GM18498 (cell line): Measurements from ENCODE around the gene TBC1D5.
A peak's percentile ranks its signal among the peaks of the same experiment; 100 is the strongest.

Source experiments
- ATAC-seq: cut with Tn5 transposase; IDR thresholded peaks from one replicate; pipeline ENCODE4 v1.9.1; 2021; ENCODE audit warnings: mild to moderate bottlenecking, moderate library complexity; ENCODE audit not compliant: unreplicated experiment

The TBC1D5 gene

GRCh38 chr3:17258823-17259436 lies 483.5 kb downstream of the TBC1D5 start:
- no peak for ATAC-seq

DNA sequence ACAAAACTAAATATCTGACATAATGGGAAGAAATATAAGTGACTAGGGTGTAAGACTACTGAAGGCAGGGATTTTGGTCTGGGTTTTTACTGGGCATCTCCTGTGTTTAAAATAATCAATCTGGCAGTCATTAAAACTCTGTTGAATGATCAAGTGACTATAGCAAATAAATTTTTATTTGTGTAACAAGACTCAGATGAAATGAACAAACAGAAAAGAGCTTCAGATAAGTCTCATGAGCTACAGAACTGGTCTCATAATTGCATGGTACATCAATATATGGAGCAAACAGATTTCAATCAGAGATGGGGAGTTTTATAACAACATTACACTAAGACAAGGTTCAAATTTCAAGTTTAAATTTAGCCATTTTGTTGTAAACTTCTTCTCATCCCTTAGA lies 485.2 kb downstream of the TBC1D5 start:
- no peak for ATAC-seq

- no peak for ATAC-seq
These were observed 498.8 kb downstream of the TBC1D5 start for GRCh38 chr3:17243621-17244020.

DNA sequence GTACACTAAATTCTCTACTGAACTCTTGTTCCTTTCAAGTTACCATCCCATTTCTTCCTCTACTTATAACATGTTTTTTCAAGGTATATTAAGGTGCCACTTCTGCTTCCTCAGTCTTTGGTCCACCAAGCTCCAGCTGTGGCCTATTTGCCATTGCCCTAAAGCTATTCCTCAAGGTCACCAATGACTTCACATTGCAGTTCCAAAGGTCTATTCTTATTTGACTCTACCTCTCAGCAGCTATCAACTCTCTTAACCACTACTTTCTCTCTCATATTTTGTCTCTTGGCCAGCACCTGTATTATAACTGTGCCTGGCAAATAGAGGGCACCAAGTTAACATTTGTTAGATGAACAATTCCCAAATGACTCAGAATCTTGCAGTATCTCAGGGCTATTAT lies 503.0 kb downstream of the TBC1D5 start:
- no peak for ATAC-seq

DNA sequence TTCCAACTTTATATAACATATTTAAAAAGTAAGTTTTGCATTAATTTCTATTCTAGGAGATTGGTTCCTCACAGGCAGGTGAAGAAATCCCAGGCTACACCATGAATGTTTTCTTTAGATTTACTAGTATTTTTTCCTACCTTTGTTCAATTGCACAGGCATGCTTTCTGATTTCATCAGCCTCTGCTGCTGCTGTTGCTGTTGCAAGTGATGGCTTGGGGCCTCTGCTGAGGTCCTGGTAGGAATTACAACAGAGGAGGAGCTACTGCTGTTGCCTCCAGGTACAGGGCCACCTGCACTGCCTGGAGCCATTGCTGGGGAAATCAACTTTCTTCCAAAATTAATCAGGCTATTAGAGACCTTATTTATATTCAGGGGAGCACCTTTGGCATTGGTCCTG lies 504.4 kb downstream of the TBC1D5 start:
- no peak for ATAC-seq

DNA sequence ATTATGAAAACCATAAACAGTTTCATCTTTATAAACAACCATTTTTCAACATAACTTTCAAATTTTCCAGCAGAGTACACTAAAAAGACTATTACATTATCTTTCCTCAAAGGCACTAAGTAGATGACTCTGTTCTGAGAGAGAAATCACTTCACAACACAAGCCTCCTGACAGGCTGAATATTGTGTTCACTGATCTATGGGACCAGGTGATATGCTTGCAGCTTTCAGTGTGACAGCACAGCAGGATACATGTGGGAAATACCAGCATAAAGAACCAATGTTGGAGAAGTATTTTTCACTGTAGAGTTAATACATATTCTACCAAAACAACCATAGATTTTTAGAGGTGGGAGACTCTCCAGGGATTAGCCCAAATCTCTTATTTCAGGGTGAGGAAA lies 507.1 kb downstream of the TBC1D5 start:
- no peak for ATAC-seq

DNA sequence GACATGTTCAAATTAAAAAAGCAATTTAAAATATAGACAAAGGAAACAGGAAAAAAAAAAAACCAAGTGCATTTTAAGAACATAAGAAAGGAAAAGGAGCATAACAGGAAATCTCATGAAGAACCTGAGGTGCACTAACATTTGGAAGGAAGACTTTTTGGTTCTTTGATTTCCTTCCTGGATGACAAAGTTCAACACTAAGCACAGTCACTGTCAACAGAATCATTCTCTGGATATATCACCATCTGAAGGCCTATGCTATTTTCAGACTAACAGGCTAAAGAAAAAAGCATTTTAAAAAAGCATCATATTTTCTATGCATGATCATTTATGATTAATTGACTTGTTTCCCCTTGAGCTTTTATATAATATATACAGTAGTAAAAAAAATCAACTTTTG lies 508.0 kb downstream of the TBC1D5 start:
- no peak for ATAC-seq

- ATAC-seq = peak; percentile 86
These were observed 509.0 kb downstream of the TBC1D5 start for GRCh38 chr3:17233398-17233800.

GRCh38 chr3:17232442-17232841 lies 510.0 kb downstream of the TBC1D5 start:
- ATAC-seq = no peak

GRCh38 chr3:17231537-17232261 lies 510.7 kb downstream of the TBC1D5 start:
- ATAC-seq = no peak

GRCh38 chr3:17227472-17227871 lies 515.0 kb downstream of the TBC1D5 start:
- no peak for ATAC-seq

GRCh38 chr3:17221529-17221928 lies 520.9 kb downstream of the TBC1D5 start:
- no peak for ATAC-seq

GRCh38 chr3:17219593-17219992 lies 522.8 kb downstream of the TBC1D5 start:
- ATAC-seq = no peak

GRCh38 chr3:17218587-17218986 lies 523.8 kb downstream of the TBC1D5 start:
- no peak for ATAC-seq

- ATAC-seq = no peak
These were observed 524.8 kb downstream of the TBC1D5 start for GRCh38 chr3:17217588-17217987.

DNA sequence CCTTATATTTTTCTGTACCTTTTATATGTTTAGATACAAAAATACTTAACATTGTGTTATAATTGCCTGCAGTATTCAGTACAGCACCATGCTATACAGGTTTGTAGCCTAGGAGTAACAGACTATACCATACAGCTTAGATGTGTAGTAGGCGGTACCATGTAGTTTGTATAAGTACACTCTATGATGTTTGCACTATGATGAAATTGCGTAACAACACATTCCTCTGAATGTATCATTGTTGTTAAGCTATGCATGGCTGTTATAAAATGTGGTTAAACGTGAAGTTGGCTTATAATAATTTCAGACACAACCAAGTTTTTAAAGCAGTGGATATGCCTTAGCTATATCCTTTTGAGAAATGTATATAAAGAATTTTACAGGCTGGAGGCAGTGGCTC lies 529.3 kb downstream of the TBC1D5 start:
- ATAC-seq = no peak

DNA sequence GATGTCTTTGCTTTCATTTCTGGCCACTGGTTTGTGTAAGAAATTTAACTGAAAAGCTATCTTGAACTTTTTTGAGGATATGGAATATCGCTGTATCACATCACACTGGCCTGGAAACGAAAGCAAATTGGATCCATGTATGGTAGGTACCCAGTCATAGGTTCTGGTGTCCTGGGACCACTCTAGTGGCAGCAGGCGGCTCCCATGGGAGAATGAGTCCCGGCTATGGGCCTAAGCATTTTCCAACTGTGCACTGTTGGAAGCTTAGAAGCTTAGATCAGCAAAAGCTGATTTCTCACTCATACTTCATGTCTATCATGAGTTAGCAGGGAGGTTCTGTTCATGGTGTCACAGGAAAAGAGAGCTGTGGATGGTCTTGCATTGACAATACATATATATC lies 534.5 kb downstream of the TBC1D5 start:
- no peak for ATAC-seq

GRCh38 chr3:17207019-17207418 lies 535.4 kb downstream of the TBC1D5 start:
- no peak for ATAC-seq

GRCh38 chr3:17204049-17204650 lies 538.3 kb downstream of the TBC1D5 start:
- ATAC-seq = no peak

- ATAC-seq = no peak
These were observed 540.9 kb downstream of the TBC1D5 start for GRCh38 chr3:17201538-17201937.

GRCh38 chr3:17195856-17196604 lies 546.4 kb downstream of the TBC1D5 start:
- peak; percentile 79 for ATAC-seq

- peak; percentile 87 for ATAC-seq
These were observed 547.2 kb downstream of the TBC1D5 start for GRCh38 chr3:17195192-17195611.
